Vagina (tissue), 2 donors: ENCODE data around the gene TWF2.

Source experiments
- CTCF ChIP-seq, 3 experiments: fragments of 450-650 bp in 2 of 3; fragments of 200-600 bp in 1 of 3; sonication (generic) in 1 of 3; IDR thresholded peaks; one replicate each; pipeline ENCODE4 v1.5.1; 2017 to 2019; ENCODE audit warnings: antibody characterized with exemption in 3 of 3, mild to moderate bottlenecking in 2 of 3, moderate library complexity in 2 of 3
- POLR2A ChIP-seq, 2 donors: fragments of 450-650 bp; IDR thresholded peaks; one replicate each; pipeline ENCODE4 v1.6.1; 2017; ENCODE audit warnings: antibody characterized with exemption in 2 of 2, mild to moderate bottlenecking in 2 of 2, moderate library complexity in 2 of 2

- TF ChIP-seq CTCF (IDR thresholded peaks at IDR 0.05) (no peak), POLR2A (IDR thresholded peaks at IDR 0.05) (no peak)
These were observed 44.3 kb downstream of the TWF2 start for GRCh38 chr3:52194485-52195290.
